Testis (tissue), 2 donors: ENCODE data around the gene WFDC5.

Source experiments
- CTCF ChIP-seq, 3 experiments: fragments of 450-650 bp in 2 of 3; fragments of 200-600 bp in 1 of 3; sonication (generic) in 1 of 3; IDR thresholded peaks; one replicate each; pipeline ENCODE4 v1.5.1; 2016 to 2019; ENCODE audit warnings: antibody characterized with exemption in 3 of 3, mild to moderate bottlenecking in 2 of 3, moderate library complexity in 1 of 3
- POLR2A ChIP-seq: fragments of 450-650 bp; IDR thresholded peaks from one replicate; pipeline ENCODE4 v1.6.1; 2017; ENCODE audit warnings: antibody characterized with exemption, mild to moderate bottlenecking, moderate library complexity

- TF ChIP-seq POLR2A (no peak), CTCF (IDR thresholded peaks at IDR 0.05) (no peak)
These were observed 31.8 kb downstream of the WFDC5 start for GRCh38 chr20:45083127-45083526.
